NT2/D1 (cell line): Measurements from ENCODE around the gene TJP1.

Experiments
- SUZ12 ChIP-seq: IDR thresholded peaks from 2 replicates; pipeline ENCODE4 v1.6.1; 2011; ENCODE audit not compliant: insufficient read length, insufficient read depth; ENCODE audit errors: extremely low read depth
- YY1 ChIP-seq: IDR thresholded peaks from 2 replicates; pipeline ENCODE4 v1.6.1; 2011; ENCODE audit not compliant: insufficient read length, insufficient read depth

DNA sequence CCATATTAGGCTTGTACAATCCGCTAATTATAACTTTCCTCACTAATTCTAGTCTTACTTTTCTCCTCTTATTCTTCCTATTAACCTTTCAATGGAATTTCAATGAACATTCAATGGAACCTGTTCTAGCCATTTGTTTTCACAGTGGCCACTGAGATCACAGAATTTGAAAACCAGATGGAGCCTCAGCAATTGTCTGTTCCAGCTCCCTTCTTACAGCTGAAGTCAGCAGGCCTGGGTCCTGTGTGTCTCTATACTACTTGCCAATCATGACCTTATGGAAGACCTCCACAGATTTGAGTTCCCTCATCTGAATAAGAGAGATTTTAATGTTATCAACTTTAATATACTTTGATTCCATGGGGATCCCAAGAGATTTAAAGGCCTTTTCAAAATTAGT, 36.6 kb downstream of the TJP1 start:
- no peak for TF ChIP-seq YY1
- no peak for TF ChIP-seq SUZ12
